ENCODE data around the gene TFAP2A. TPM values are rescaled to one million over a fixed set of nuclear protein-coding genes. Genes with fewer than 3 reads are reported as not detected.

TFAP2A gene
- total and polyA plus RNA-seq, 2 donors from 2014 or later, result 10.1 to 16.2 TPM

DNA sequence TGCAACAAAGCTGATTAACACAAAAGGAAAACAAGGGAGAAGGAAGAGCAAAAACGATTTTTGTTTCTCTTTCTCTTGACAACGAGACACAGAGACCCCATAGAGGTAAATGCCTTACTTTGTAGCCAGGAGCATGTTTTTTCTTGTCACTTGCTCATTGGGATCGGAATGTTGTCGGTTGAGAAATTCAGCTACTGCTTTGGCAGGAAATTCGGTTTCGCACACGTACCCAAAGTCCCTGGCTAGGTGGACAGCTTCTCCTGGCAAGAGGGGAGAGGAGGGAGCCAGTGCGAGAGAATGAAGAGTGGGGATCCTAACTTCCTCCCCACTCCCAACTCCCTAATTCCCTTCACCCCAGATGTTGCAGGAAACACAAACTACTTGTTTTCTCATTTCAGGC lies 14.5 kb downstream of the TFAP2A start:
- intact Hi-C loops (cut with DNase I), result no loop called here
- peaks cover 0 to 4% (median 0%) of the 10 kb centered on the region in 3 donors for H3K9me3 ChIP-seq (ENCODE audit: control insufficient read depth in 2 of 3, insufficient read depth in 1 of 3, low read length in 3 of 3)
- H3K27ac ChIP-seq (ENCODE audit: low read depth in 2 of 2, low read length in 2 of 2), result no peak overlapping the region
- DNase-seq, result peak in 1 of 5 donors; percentile 28
- H3K4me1 ChIP-seq (ENCODE audit: control insufficient read depth in 2 of 3, insufficient read depth in 2 of 3, low read depth in 1 of 3, low read length in 3 of 3), result peaks cover 4 to 8% (median 4%) of the 10 kb centered on the region in 3 donors
- H3K27me3 ChIP-seq (ENCODE audit: control insufficient read depth, insufficient read depth, low read length), result peaks cover 51% of the 10 kb centered on the region
- H3K36me3 ChIP-seq (ENCODE audit: control insufficient read depth in 2 of 3, insufficient read depth in 3 of 3, low read length in 3 of 3), result peaks cover 0 to 3% (median 0%) of the 10 kb centered on the region in 3 donors
- no peak overlapping the region for H3K9ac ChIP-seq (ENCODE audit: low read length in 3 of 3)
- TF ChIP-seq, protein P1, sequence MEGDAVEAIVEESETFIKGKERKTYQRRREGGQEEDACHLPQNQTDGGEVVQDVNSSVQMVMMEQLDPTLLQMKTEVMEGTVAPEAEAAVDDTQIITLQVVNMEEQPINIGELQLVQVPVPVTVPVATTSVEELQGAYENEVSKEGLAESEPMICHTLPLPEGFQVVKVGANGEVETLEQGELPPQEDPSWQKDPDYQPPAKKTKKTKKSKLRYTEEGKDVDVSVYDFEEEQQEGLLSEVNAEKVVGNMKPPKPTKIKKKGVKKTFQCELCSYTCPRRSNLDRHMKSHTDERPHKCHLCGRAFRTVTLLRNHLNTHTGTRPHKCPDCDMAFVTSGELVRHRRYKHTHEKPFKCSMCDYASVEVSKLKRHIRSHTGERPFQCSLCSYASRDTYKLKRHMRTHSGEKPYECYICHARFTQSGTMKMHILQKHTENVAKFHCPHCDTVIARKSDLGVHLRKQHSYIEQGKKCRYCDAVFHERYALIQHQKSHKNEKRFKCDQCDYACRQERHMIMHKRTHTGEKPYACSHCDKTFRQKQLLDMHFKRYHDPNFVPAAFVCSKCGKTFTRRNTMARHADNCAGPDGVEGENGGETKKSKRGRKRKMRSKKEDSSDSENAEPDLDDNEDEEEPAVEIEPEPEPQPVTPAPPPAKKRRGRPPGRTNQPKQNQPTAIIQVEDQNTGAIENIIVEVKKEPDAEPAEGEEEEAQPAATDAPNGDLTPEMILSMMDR (IDR thresholded peaks at IDR 0.05; ENCODE audit: borderline replicate concordance, extremely low read depth, insufficient read depth), result no peak
- no peak overlapping the region for H3K4me3 ChIP-seq (ENCODE audit: low read length in 3 of 3)
- FAIRE-seq, result no peak

DNA sequence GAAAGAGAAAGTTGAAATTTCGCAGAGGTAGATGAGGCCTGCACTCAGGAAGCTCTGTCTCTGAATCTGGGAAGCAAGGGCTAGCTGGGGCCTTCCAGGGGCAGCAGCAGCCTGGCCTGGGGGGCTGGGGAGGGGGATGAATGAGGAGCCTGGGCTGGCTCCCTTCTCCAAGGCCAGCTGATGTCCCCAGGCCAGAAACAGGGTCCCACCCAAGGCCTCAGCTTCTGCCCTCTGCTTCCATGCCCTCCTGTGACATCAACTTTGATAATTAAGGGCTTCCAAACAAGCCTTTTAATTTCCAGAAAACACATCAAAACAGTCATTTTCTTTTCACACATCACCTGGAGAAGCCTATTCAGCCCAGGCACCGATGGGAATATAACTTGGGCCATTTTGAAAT lies 15.4 kb downstream of the TFAP2A start:
- peaks cover 4 to 8% (median 4%) of the 10 kb centered on the region in 3 donors for H3K4me1 ChIP-seq (ENCODE audit: control insufficient read depth in 2 of 3, insufficient read depth in 2 of 3, low read depth in 1 of 3, low read length in 3 of 3)
- H3K27me3 ChIP-seq (ENCODE audit: control insufficient read depth, insufficient read depth, low read length), result peaks cover 59% of the 10 kb centered on the region
- H3K27ac ChIP-seq (ENCODE audit: low read depth in 2 of 2, low read length in 2 of 2), result no peak overlapping the region
- intact Hi-C loops (cut with DNase I), result no loop called here
- no peak overlapping the region for H3K9ac ChIP-seq (ENCODE audit: low read length in 3 of 3)
- FAIRE-seq (no peak), DNase-seq (no peak)
- H3K36me3 ChIP-seq (ENCODE audit: control insufficient read depth in 2 of 3, insufficient read depth in 3 of 3, low read length in 3 of 3), result peaks cover 0 to 3% (median 0%) of the 10 kb centered on the region in 3 donors
- H3K9me3 ChIP-seq (ENCODE audit: control insufficient read depth in 2 of 3, insufficient read depth in 1 of 3, low read length in 3 of 3), result peaks cover 0 to 4% (median 0%) of the 10 kb centered on the region in 3 donors
- TF ChIP-seq, protein P1 (IDR thresholded peaks at IDR 0.05; ENCODE audit: borderline replicate concordance, extremely low read depth, insufficient read depth), result no peak
- no peak overlapping the region for H3K4me3 ChIP-seq (ENCODE audit: low read length in 3 of 3)

DNA sequence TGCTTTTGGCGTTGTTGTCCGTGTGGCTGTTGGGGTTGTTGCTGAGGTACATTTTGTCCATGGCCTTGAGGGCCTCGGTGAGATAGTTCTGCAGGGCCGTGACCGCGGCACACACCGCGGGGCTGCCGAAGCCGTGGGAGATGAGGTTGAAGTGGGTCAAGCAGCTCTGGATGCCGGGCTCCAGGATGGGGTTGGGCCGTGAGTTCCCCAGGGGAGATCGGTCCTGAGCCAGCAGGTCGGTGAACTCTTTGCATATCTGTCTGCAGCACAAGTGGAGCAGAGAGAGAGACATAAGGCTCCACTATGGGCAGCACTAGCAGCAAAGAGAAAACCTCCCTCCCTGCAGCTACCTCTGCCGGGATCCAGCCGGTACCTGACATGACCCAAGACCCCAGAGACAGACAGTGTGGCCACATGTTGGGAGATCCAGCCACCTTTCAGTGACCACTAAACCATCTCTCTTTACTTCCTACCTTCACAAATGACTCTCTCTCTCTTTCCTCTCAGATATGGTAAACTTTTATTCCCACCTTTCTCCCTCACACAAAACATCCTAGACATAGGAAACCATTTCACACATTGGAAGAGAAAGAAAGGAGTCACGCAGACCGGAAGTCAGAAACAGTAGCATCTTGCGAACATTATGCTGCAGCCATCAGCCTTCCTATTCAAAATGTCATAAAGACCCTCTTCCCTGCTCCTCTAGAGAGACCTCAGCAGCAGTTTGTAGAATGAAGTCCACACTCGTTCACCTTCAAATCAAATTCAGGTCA lies 16.2 kb downstream of the TFAP2A start:
- peaks cover 0 to 3% (median 0%) of the 10 kb centered on the region in 3 donors for H3K36me3 ChIP-seq (ENCODE audit: control insufficient read depth in 2 of 3, insufficient read depth in 3 of 3, low read length in 3 of 3)
- DNase-seq (peak in 1 of 5 donors; percentile 73), FAIRE-seq (no peak)
- no peak overlapping the region for H3K27ac ChIP-seq (ENCODE audit: low read depth in 2 of 2, low read length in 2 of 2)
- peaks cover 68% of the 10 kb centered on the region for H3K27me3 ChIP-seq (ENCODE audit: control insufficient read depth, insufficient read depth, low read length)
- TF ChIP-seq, protein P1 (IDR thresholded peaks at IDR 0.05; ENCODE audit: borderline replicate concordance, extremely low read depth, insufficient read depth), result no peak
- H3K9me3 ChIP-seq (ENCODE audit: control insufficient read depth in 2 of 3, insufficient read depth in 1 of 3, low read length in 3 of 3), result peaks cover 0 to 4% (median 0%) of the 10 kb centered on the region in 3 donors
- peaks cover 2 to 5% (median 2%) of the 10 kb centered on the region in 3 donors for H3K4me1 ChIP-seq (ENCODE audit: control insufficient read depth in 2 of 3, insufficient read depth in 2 of 3, low read depth in 1 of 3, low read length in 3 of 3)
- H3K9ac ChIP-seq (ENCODE audit: low read length in 3 of 3), result no peak overlapping the region
- intact Hi-C loops (cut with DNase I), result no loop called here
- no peak overlapping the region for H3K4me3 ChIP-seq (ENCODE audit: low read length in 3 of 3)

Data from kidney (tissue), 14 donors.